GM12891 (cell line): ENCODE results near the gene BSPRY.

Experiments used
- PAX5 ChIP-seq: IDR thresholded peaks from 2 replicates; pipeline ENCODE4 v1.6.1; 2011; ENCODE audit warnings: low read length, moderate library complexity, mild to moderate bottlenecking; ENCODE audit not compliant: insufficient read depth, severe bottlenecking
- POLR2A ChIP-seq: IDR thresholded peaks from 2 replicates; pipeline ENCODE4 v1.6.1; 2011; ENCODE audit warnings: low read depth, low read length, control low read depth
- POLR2AphosphoS5 ChIP-seq: IDR thresholded peaks from 2 replicates; pipeline ENCODE4 v1.6.1; 2011; ENCODE audit warnings: low read depth, low read length, control low read depth
- TAF1 ChIP-seq: IDR thresholded peaks from 2 replicates; pipeline ENCODE4 v1.6.1; 2011; ENCODE audit warnings: low read depth, low read length, control low read depth

DNA sequence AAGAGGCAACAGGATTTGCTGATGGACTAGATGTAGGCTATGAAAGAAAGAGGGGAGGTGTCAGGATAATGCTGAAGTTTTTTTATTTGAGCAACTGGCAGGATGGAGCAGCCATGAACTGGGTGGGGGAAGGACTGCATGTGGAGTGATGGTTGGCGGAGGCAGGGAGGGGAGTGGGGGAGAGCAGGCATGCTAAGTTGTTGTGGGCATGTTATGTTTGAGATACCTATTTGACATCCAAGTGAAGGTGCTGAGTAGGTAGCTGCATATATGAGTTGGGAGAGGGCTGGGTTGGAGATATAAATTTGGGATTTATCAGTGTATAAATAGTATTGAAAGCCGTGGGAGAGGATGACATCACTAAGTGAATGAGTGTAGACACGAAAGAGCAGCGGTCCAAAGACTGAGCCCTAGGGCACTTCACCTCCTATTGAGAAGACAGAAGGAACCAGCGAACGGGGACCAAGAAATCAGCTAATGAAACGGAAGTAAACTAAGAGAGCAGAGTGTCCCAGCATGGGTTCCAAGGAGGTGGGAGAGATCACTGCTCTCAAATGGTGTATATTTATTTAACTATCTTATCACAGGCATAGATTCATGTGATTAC, 7.4 kb downstream of the BSPRY start:
- TF ChIP-seq PAX5, result no peak
- TF ChIP-seq POLR2AphosphoS5, result no peak
- no peak for TF ChIP-seq POLR2A
- no peak for TF ChIP-seq TAF1
